Measurements from ENCODE around the gene IL15.

The IL15 gene

GRCh38 chr4:141724646-141725045 lies 88.3 kb downstream of the IL15 start:
- no peak overlapping the region for H3K4me2 ChIP-seq (ENCODE audit: low read depth, low read length, poor library complexity, severe bottlenecking)

GRCh38 chr4:141727420-141727819 lies 91.0 kb downstream of the IL15 start:
- TF ChIP-seq CTCF (conservative IDR thresholded peaks at IDR 0.05; ENCODE audit: low read length): no peak
- TF ChIP-seq EZH2phosphoT487 (IDR thresholded peaks at IDR 0.05; ENCODE audit: borderline replicate concordance): no peak
- Histone ChIP-seq H3K9me3 (ENCODE audit: insufficient read depth, low read depth, low read length) (no peaks in the 10 kb centered on the region), H3F3A (ENCODE audit: low read depth) (no peaks in the 10 kb centered on the region), H2AFZ (ENCODE audit: low read length) (no peak overlapping the region), H3K27me3 (ENCODE audit: insufficient read depth, low read length, poor library complexity, severe bottlenecking) (no peaks in the 10 kb centered on the region), H3K4me3 (ENCODE audit: low read length, poor library complexity, severe bottlenecking) (no peak overlapping the region), H3K9ac (ENCODE audit: low read depth, low read length, poor library complexity, severe bottlenecking) (no peak overlapping the region), H3K4me2 (ENCODE audit: low read depth, low read length, poor library complexity, severe bottlenecking) (no peak overlapping the region), H3K36me3 (ENCODE audit: insufficient read depth, low read length) (no peaks in the 10 kb centered on the region), H3K9me2 (replicated peaks; ENCODE audit: low read depth, low read length) (no peaks in the 10 kb centered on the region), H3K79me2 (ENCODE audit: insufficient read depth, low read length) (no peaks in the 10 kb centered on the region), H4K20me1 (ENCODE audit: insufficient read depth, low read length, poor library complexity, severe bottlenecking) (no peaks in the 10 kb centered on the region), H3K4me1 (ENCODE audit: insufficient read depth, low read length, poor library complexity, severe bottlenecking) (peaks cover 8% of the 10 kb centered on the region)

More at GRCh38 chr4:141724646-141725045, 88.3 kb downstream of the IL15 start:
- Histone ChIP-seq H3K9ac (ENCODE audit: low read depth, low read length, poor library complexity, severe bottlenecking) (no peak overlapping the region), H3K4me1 (ENCODE audit: insufficient read depth, low read length, poor library complexity, severe bottlenecking) (peaks cover 24% of the 10 kb centered on the region), H3K36me3 (ENCODE audit: insufficient read depth, low read length) (no peaks in the 10 kb centered on the region), H3F3A (ENCODE audit: low read depth) (no peaks in the 10 kb centered on the region), H3K9me3 (ENCODE audit: insufficient read depth, low read depth, low read length) (no peaks in the 10 kb centered on the region), H3K79me2 (ENCODE audit: insufficient read depth, low read length) (no peaks in the 10 kb centered on the region), H4K20me1 (ENCODE audit: insufficient read depth, low read length, poor library complexity, severe bottlenecking) (no peaks in the 10 kb centered on the region), H3K9me2 (replicated peaks; ENCODE audit: low read depth, low read length) (no peaks in the 10 kb centered on the region), H3K4me3 (ENCODE audit: low read length, poor library complexity, severe bottlenecking) (no peak overlapping the region), H3K27me3 (ENCODE audit: insufficient read depth, low read length, poor library complexity, severe bottlenecking) (no peaks in the 10 kb centered on the region), H2AFZ (ENCODE audit: low read length) (no peak overlapping the region)
- TF ChIP-seq CTCF (conservative IDR thresholded peaks at IDR 0.05; ENCODE audit: low read length) (no peak), EZH2phosphoT487 (IDR thresholded peaks at IDR 0.05; ENCODE audit: borderline replicate concordance) (no peak)

DNA sequence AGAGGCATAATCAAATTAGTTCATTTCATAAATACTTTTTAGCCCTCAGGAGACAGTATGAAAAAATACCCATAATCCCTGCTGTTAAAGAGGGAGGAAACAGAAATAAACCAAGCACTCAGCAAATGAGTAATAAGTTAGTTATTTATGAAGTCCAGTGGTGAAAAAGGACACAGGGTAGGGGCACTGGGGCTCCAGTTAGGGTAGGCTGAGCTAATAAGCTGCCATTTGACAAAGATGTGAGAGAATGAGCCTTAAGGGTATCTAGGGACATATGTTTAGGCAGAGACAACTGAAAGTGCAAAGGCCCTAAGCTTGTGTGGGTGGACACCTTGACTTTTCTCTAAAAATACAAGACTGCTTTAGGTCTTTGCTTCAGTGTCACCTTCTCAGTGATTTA lies 94.4 kb downstream of the IL15 start:
- Histone ChIP-seq H3F3A (ENCODE audit: low read depth) (no peaks in the 10 kb centered on the region), H3K79me2 (ENCODE audit: insufficient read depth, low read length) (no peaks in the 10 kb centered on the region), H3K9me2 (replicated peaks; ENCODE audit: low read depth, low read length) (no peaks in the 10 kb centered on the region), H4K20me1 (ENCODE audit: insufficient read depth, low read length, poor library complexity, severe bottlenecking) (no peaks in the 10 kb centered on the region), H3K4me3 (ENCODE audit: low read length, poor library complexity, severe bottlenecking) (no peak overlapping the region), H2AFZ (ENCODE audit: low read length) (no peak overlapping the region), H3K9me3 (ENCODE audit: insufficient read depth, low read depth, low read length) (no peaks in the 10 kb centered on the region), H3K36me3 (ENCODE audit: insufficient read depth, low read length) (no peaks in the 10 kb centered on the region), H3K9ac (ENCODE audit: low read depth, low read length, poor library complexity, severe bottlenecking) (no peak overlapping the region), H3K4me1 (ENCODE audit: insufficient read depth, low read length, poor library complexity, severe bottlenecking) (no peaks in the 10 kb centered on the region), H3K4me2 (ENCODE audit: low read depth, low read length, poor library complexity, severe bottlenecking) (no peak overlapping the region), H3K27me3 (ENCODE audit: insufficient read depth, low read length, poor library complexity, severe bottlenecking) (no peaks in the 10 kb centered on the region)
- TF ChIP-seq EZH2phosphoT487 (IDR thresholded peaks at IDR 0.05; ENCODE audit: borderline replicate concordance) (no peak), CTCF (conservative IDR thresholded peaks at IDR 0.05; ENCODE audit: low read length) (no peak)

Data from Loucy (cell line).